DMS79 (cell line): Measurements from ENCODE around the gene LAMC3.
A peak's percentile ranks its signal among the peaks of the same experiment; 100 is the strongest.

Experiments
- DNase-seq: peaks from one replicate; lab custom pipeline; 2025; lab: John Stamatoyannopoulos, UW

Gene LAMC3

GRCh38 chr9:131076347-131077195 lies 67.6 kb downstream of the LAMC3 start:
- DNase-seq = no peak

- no peak for DNase-seq
Observed at GRCh38 chr9:131078427-131079366, 69.7 kb downstream of the LAMC3 start.

- DNase-seq = peak; percentile 7
Observed at GRCh38 chr9:131080589-131080988, 71.6 kb downstream of the LAMC3 start.

- no peak for DNase-seq
Observed at GRCh38 chr9:131081868-131082267, 72.9 kb downstream of the LAMC3 start.

GRCh38 chr9:131082774-131083512 lies 74.0 kb downstream of the LAMC3 start:
- DNase-seq = no peak

- no peak for DNase-seq
Observed at GRCh38 chr9:131084661-131085369, 75.8 kb downstream of the LAMC3 start.

GRCh38 chr9:131085370-131086122 lies 76.6 kb downstream of the LAMC3 start:
- no peak for DNase-seq

- peak; percentile 61 for DNase-seq
Observed at GRCh38 chr9:131087354-131087893, 78.5 kb downstream of the LAMC3 start.

GRCh38 chr9:131090025-131090787 lies 81.2 kb downstream of the LAMC3 start:
- no peak for DNase-seq

- no peak for DNase-seq
Observed at GRCh38 chr9:131091352-131091992, 82.5 kb downstream of the LAMC3 start.

GRCh38 chr9:131092030-131092429 lies 83.1 kb downstream of the LAMC3 start:
- DNase-seq = no peak

- DNase-seq = no peak
Observed at GRCh38 chr9:131092548-131093440, 83.8 kb downstream of the LAMC3 start.

- DNase-seq = no peak
Observed at GRCh38 chr9:131094015-131094414, 85.0 kb downstream of the LAMC3 start.

GRCh38 chr9:131094622-131095021 lies 85.6 kb downstream of the LAMC3 start:
- DNase-seq = no peak

- peak; percentile 52 for DNase-seq
Observed at GRCh38 chr9:131095666-131096268, 86.8 kb downstream of the LAMC3 start.

GRCh38 chr9:131096269-131097125 lies 87.5 kb downstream of the LAMC3 start, which contains the start of gene AIF1L:
Gene AIF1L (plus strand): TSS chr9:131096531. CDS start chr9:131096630, 99 bp downstream.
- peak; percentile 55 for DNase-seq
